HFF-Myc (cell line): ENCODE data around the gene HP1BP3.
"Not testable (repeated sequence)": the region's sequence is repeated elsewhere in the genome, so short reads cannot be mapped to it uniquely, and the experiment has no call there.

Experiments used
- DNase-seq: peaks from one replicate; pipeline ENCODE4 v3.0.0-alpha.2; 2011; ENCODE audit warnings: low read depth; ENCODE audit errors: extremely low read depth
- H3K4me3 ChIP-seq: replicated peaks from 2 replicates; pipeline ENCODE4 v1.5.1; 2011; ENCODE audit warnings: low read depth, mild to moderate bottlenecking, control low read depth, low read length
- CTCF ChIP-seq: IDR thresholded peaks from 2 replicates; pipeline ENCODE4 v1.5.1; 2012; ENCODE audit warnings: mild to moderate bottlenecking, low read depth, low read length, control low read depth; ENCODE audit errors: missing control alignments

The HP1BP3 gene

GRCh38 chr1:20719871-20720620, 67.1 kb downstream of the HP1BP3 start:
- TF ChIP-seq CTCF: no peak
- H3K4me3 ChIP-seq: no peak overlapping the region
- no peak for DNase-seq

GRCh38 chr1:20719261-20719660, 67.8 kb downstream of the HP1BP3 start:
- H3K4me3 ChIP-seq: no peak overlapping the region
- DNase-seq: no peak
- TF ChIP-seq CTCF: no peak

GRCh38 chr1:20718343-20718882, 68.7 kb downstream of the HP1BP3 start:
- peak overlapping the region; percentile 36; the same call in 1 of the 2 replicates for H3K4me3 ChIP-seq
- not testable (repeated sequence) for DNase-seq

- peak within 1 kb of the TSS; percentile 36 for H3K4me3 ChIP-seq
- no peak for DNase-seq
- TF ChIP-seq CTCF: no peak
Measured at GRCh38 chr1:20717452-20718342, 69.4 kb downstream of the HP1BP3 start, which contains the start of gene KIF17. KIF17 (minus strand) TSS chr1:20718007; CDS start chr1:20717706, 301 bp downstream.

- TF ChIP-seq CTCF: no peak
- H3K4me3 ChIP-seq: no peak overlapping the region
- no peak for DNase-seq
Measured at GRCh38 chr1:20716232-20716631, 70.9 kb downstream of the HP1BP3 start.

- H3K4me3 ChIP-seq: no peak overlapping the region
- DNase-seq: no peak
- no peak for TF ChIP-seq CTCF
Measured at GRCh38 chr1:20715406-20715805, 71.7 kb downstream of the HP1BP3 start.

GRCh38 chr1:20713440-20713839, 73.7 kb downstream of the HP1BP3 start:
- no peak for DNase-seq
- TF ChIP-seq CTCF: no peak
- no peak overlapping the region for H3K4me3 ChIP-seq
